HAP-1 (cell line): ENCODE measurements around the gene DVL3.
"Not testable (repeated sequence)": the region's sequence is repeated elsewhere in the genome, so short reads cannot be mapped to it uniquely, and the experiment has no call there.

Experiments used
- DNase-seq, 2 experiments: peaks; one replicate each; pipeline ENCODE4 v3.0.0-alpha.2; 2016 to 2020; ENCODE audit warnings: low spot score in 2 of 2
- H3K27me3 ChIP-seq: fragments of 250-450 bp; sonication (Bioruptor Pico); 2 replicates; pipeline ENCODE4 v1.5.1; 2020; ENCODE audit warnings: low read depth, mild to moderate bottlenecking, moderate library complexity
- H3K36me3 ChIP-seq: fragments of 250-450 bp; sonication (Bioruptor Pico); replicated peaks from 2 replicates; pipeline ENCODE4 v1.5.1; 2020; ENCODE audit warnings: mild to moderate bottlenecking
- H3K4me1 ChIP-seq: fragments of 250-450 bp; sonication (Bioruptor Pico); 2 replicates; pipeline ENCODE4 v1.5.1; 2020; ENCODE audit warnings: mild to moderate bottlenecking
- H3K4me3 ChIP-seq: fragments of 250-450 bp; sonication (Bioruptor Pico); 2 replicates; pipeline ENCODE4 v1.5.1; 2020; ENCODE audit warnings: mild to moderate bottlenecking, moderate library complexity
- H3K9me3 ChIP-seq: fragments of 250-450 bp; sonication (Bioruptor Pico); 2 replicates; pipeline ENCODE4 v1.5.1; 2020; ENCODE audit warnings: mild to moderate bottlenecking, moderate library complexity
- in situ Hi-C: fragments of 300-500 bp; cut with MboI; formaldehyde crosslinking; loops from 3 replicates; pipeline ENCODE4 v1.14.3; 2020; ENCODE audit warnings: low sequenced_read_pairs, inconsistent platforms, mixed read lengths

DVL3 gene

DNA sequence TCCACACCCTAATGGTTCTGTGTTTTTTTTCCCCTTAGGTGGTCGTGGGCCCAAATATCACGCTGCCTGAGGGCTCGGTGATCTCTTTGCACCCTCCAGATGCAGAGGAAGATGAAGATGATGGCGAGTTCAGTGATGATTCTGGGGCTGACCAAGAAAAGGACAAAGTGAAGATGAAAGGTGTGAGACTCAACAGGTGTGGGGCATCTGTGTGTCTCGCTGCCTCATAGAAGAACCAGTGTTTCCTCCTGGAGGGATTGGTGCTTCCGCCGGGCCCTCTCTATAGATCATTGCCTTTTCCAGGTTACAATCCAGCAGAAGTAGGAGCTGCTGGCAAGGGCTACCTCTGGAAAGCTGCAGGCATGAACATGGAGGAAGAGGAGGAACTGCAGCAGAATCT, 13.0 kb upstream of the DVL3 start:
- Histone ChIP-seq H3K9me3 (no peaks in the 10 kb centered on the region), H3K36me3 (peaks cover 78% of the 10 kb centered on the region), H3K4me1 (no peaks in the 10 kb centered on the region; the same call in 1 of the 2 replicates), H3K4me3 (no peak overlapping the region), H3K27me3 (no peaks in the 10 kb centered on the region)
- in situ Hi-C loops = no loop called here
- DNase-seq = no peak

DNA sequence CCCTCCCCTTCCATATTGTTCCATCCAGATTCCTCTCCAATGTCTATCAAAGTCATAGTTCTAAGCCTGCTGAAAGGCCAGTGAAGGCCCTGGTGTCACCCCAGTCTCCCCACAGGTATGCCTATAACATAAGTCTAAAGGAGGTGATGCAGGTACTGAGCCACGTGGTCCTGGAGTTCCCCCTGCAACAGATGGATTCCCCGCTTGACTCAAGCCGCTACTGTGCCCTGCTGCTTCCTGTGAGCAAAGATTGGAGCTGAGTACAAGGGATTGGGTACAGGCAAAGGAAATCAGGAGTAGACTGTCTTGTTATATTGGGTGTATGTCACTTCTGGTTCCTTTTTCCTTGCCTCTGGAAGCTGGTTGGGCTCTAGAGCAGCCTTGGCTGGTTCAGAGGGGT, 11.8 kb upstream of the DVL3 start:
- no peaks in the 10 kb centered on the region; the same call in 1 of the 2 replicates for H3K4me1 ChIP-seq
- H3K9me3 ChIP-seq = no peaks in the 10 kb centered on the region
- H3K36me3 ChIP-seq = peaks cover 69% of the 10 kb centered on the region
- H3K4me3 ChIP-seq = no peak overlapping the region
- H3K27me3 ChIP-seq = no peaks in the 10 kb centered on the region
- no peak for DNase-seq
- in situ Hi-C loops = no loop called here

- H3K4me3 ChIP-seq = no peak overlapping the region
- peaks cover 64% of the 10 kb centered on the region for H3K36me3 ChIP-seq
- no peak for DNase-seq
- no peaks in the 10 kb centered on the region; the same call in 1 of the 2 replicates for H3K4me1 ChIP-seq
- H3K27me3 ChIP-seq = no peaks in the 10 kb centered on the region
- in situ Hi-C loops = no loop called here
- H3K9me3 ChIP-seq = no peaks in the 10 kb centered on the region
These were observed 10.7 kb upstream of the DVL3 start for GRCh38 chr3:184144505-184144904.

DNA sequence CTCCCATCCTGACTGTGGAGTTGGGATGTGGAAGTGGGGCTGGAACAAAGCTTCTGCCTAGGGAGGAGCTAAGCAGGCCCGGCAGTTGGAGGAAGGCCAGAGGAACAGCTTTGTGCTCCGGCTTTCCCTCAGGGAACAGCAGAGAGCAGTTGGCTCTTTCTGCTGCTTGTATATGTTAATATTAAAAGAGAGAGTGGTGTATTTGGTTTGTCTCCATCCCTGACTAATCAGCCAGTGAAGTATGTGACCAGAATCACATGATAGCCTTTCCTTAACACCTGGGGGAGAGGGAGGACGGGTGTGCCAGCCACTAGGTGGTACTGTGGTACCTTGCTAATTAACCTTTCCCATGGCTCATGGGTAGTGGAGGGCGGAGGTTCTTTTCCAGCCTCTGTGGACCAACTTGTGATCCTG, 10.1 kb upstream of the DVL3 start:
- no peaks in the 10 kb centered on the region for H3K9me3 ChIP-seq
- in situ Hi-C loops = no loop called here
- H3K4me1 ChIP-seq = no peaks in the 10 kb centered on the region; the same call in 1 of the 2 replicates
- H3K4me3 ChIP-seq = no peak overlapping the region
- H3K27me3 ChIP-seq = no peaks in the 10 kb centered on the region
- peaks cover 61% of the 10 kb centered on the region for H3K36me3 ChIP-seq
- peak in 1 of 2 experiments; percentile 42 for DNase-seq

DNA sequence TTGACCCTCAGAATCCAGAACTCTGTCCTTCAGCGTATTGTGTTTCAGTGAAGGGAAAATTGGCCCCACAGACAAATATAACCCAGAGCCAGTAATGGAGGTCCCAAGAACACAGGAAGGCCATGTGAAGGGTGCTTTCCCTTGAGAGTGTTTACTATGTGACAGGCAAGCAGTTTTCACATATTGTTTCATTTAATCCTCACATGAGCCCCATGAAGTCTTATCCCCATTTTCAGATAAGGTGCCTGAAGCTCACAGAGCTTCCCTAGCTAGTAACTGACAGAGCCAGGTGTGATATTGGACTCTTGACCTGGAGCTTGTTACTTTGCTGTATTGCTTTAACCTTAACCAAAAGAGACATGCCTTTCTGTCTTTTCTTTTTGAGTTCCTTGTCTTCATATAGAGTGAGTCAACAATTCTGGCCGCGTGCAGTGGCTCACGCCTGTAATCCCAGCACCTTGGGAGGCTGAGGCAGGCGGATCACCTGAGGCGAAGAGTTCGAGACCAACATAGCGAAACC, 9.4 kb upstream of the DVL3 start:
- Histone ChIP-seq H3K9me3 (no peaks in the 10 kb centered on the region), H3K4me3 (no peak overlapping the region), H3K4me1 (no peaks in the 10 kb centered on the region; the same call in 1 of the 2 replicates), H3K36me3 (peaks cover 54% of the 10 kb centered on the region), H3K27me3 (no peaks in the 10 kb centered on the region)
- in situ Hi-C loops = no loop called here
- no peak for DNase-seq

DNA sequence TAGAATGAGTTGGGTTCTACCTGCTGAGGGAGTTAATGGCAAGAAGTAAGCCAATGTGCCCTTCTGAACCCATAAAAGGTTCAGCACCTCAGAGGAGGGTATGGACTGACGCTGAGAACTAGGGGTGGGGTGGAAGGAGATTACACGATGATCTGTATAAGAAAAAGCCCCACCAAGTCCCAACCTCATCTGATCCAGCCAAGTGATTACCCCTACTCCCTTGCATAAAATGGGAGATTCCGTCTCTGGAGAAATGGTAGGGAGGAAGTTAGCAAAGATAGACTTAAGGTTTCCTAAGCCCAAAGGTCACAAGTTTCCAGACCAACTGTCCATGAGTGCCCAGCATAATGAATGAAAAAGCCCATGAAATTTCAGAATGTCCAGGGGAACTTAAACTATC, 7.1 kb upstream of the DVL3 start:
- no peaks in the 10 kb centered on the region for H3K27me3 ChIP-seq
- no peaks in the 10 kb centered on the region for H3K9me3 ChIP-seq
- no peak overlapping the region for H3K4me3 ChIP-seq
- in situ Hi-C loops = no loop called here
- H3K4me1 ChIP-seq = no peaks in the 10 kb centered on the region; the same call in 1 of the 2 replicates
- no peak for DNase-seq
- H3K36me3 ChIP-seq = peaks cover 32% of the 10 kb centered on the region

DNA sequence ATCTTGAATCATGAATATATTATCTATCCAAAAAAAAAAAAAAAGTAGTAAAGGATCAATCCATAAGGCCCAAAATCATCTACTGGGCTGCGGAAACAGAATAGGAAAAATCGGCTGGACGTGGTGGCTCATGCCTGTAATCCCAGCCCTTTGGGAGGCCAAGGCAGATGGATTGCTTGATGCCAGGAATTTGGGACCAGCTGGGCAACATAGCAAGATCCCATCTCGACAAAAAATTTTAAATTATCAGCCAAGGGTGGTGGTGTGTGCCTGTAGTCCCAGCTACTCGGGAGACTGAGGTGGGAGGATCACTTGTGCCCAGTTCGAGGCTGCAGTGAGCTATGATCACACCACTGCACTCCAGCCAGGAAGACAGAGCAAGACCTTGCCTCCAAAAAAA, 6.1 kb upstream of the DVL3 start:
- Histone ChIP-seq H3K4me1 (no peaks in the 10 kb centered on the region; the same call in 1 of the 2 replicates), H3K36me3 (peaks cover 21% of the 10 kb centered on the region), H3K27me3 (no peaks in the 10 kb centered on the region), H3K4me3 (no peak overlapping the region), H3K9me3 (no peaks in the 10 kb centered on the region)
- in situ Hi-C loops = no loop called here
- no peak for DNase-seq

GRCh38 chr3:184149770-184150169, 5.4 kb upstream of the DVL3 start:
- H3K4me3 ChIP-seq, in situ Hi-C loops, DNase-seq, H3K4me1 ChIP-seq, H3K27me3 ChIP-seq, H3K9me3 ChIP-seq: not testable (repeated sequence)
- peaks cover 15% of the 10 kb centered on the region for H3K36me3 ChIP-seq

- DNase-seq = peak; percentile 12 to 49
- H3K9me3 ChIP-seq = no peaks in the 10 kb centered on the region
- in situ Hi-C loops = no loop called here
- no peaks in the 10 kb centered on the region for H3K36me3 ChIP-seq
- peaks cover 9% of the 10 kb centered on the region for H3K4me1 ChIP-seq
- H3K27me3 ChIP-seq = no peaks in the 10 kb centered on the region
- H3K4me3 ChIP-seq = peak overlapping the region; percentile 84
These were observed 706 bp downstream of the DVL3 start for GRCh38 chr3:184155644-184156521.

DNA sequence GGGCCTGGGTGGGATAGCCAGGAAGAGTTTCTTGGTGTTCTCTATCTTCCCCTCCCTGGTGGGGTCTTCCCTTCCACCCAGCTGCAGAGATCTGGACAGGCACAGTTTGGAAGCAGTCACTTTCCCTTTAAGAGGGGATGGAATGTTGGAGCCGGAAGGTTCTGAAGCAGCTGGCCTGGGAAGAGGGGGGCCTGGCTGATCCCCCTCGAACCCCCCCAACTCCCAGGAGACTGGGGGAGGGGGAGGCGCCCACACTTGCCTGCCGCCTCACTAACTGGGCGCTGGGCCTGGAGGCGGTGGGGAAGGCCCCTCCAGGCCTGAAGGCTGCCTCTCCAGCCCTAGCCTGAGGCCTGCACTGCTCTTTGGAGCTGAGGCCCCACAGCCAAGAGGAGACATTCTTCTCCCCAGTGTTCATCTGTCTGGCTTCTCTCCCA, 1.4 kb downstream of the DVL3 start:
- Histone ChIP-seq H3K36me3 (peaks cover under 1% of the 10 kb centered on the region; the same call in 1 of the 2 replicates), H3K4me1 (peaks cover 9% of the 10 kb centered on the region), H3K9me3 (no peaks in the 10 kb centered on the region), H3K4me3 (peak overlapping the region; percentile 84), H3K27me3 (no peaks in the 10 kb centered on the region)
- DNase-seq = peak in 1 of 2 experiments; percentile 35
- in situ Hi-C loops = no loop called here

GRCh38 chr3:184157206-184157605, 2.0 kb downstream of the DVL3 start:
- DNase-seq = no peak
- in situ Hi-C loops = no loop called here
- H3K27me3 ChIP-seq = no peaks in the 10 kb centered on the region
- peak overlapping the region; percentile 84 for H3K4me3 ChIP-seq
- peaks cover 9% of the 10 kb centered on the region for H3K4me1 ChIP-seq
- peaks cover 4% of the 10 kb centered on the region; the same call in 1 of the 2 replicates for H3K36me3 ChIP-seq
- H3K9me3 ChIP-seq = no peaks in the 10 kb centered on the region

DNA sequence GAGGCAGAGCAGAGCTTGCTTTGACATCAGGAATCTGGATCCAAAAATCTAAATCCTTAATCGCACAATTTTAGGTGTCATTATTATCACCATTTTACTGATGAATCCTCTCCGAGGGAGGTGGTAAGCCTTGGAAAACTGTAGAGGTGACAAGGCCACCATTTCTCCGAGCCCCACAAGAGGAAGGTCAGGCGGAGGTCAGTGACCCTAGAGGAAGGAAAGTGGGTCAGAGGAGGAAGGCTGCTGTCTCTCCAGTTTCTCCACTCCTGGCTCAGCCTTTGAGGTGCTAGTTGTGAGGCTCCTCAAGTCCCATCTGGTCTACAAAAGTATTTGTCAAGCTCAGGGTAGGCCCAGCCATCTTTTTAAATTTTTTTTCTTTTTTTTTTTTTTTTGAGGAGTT, 3.2 kb downstream of the DVL3 start:
- no peak overlapping the region for H3K4me3 ChIP-seq

DNA sequence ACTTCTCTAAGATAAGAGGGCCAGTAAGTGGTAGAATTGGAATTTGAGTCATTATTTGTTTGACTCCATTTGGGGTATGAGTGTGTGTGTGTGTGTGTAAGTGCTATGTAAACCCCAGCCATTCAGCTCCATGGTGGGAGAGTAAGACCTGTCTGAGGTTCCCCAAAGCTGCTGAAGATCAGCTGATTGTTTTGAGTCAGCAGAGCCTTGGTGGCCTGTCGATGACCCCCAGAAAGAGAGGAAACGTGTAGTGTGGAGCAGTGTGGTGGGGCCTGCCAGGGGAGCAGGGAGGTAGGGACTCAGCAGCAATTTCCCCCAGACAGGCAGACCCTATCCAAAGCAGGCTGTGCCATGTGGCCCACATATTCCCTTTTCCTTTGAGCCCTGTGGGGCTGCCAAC, 5.3 kb downstream of the DVL3 start:
- Histone ChIP-seq H3K4me3 (no peak overlapping the region), H3K9me3 (no peaks in the 10 kb centered on the region), H3K4me1 (peaks cover 9% of the 10 kb centered on the region), H3K36me3 (peaks cover 22% of the 10 kb centered on the region), H3K27me3 (no peaks in the 10 kb centered on the region)
- in situ Hi-C loops = no loop called here
- no peak for DNase-seq

More for the DNA sequence above, 3.2 kb downstream of the DVL3 start:
- Histone ChIP-seq H3K36me3 (peaks cover 4% of the 10 kb centered on the region), H3K4me1 (peaks cover 9% of the 10 kb centered on the region), H3K9me3 (no peaks in the 10 kb centered on the region), H3K27me3 (no peaks in the 10 kb centered on the region)
- DNase-seq = no peak
- in situ Hi-C loops = no loop called here

GRCh38 chr3:184162571-184163070, 7.4 kb downstream of the DVL3 start:
- H3K9me3 ChIP-seq, H3K27me3 ChIP-seq, H3K4me1 ChIP-seq, H3K4me3 ChIP-seq, DNase-seq, in situ Hi-C loops: not testable (repeated sequence)
- H3K36me3 ChIP-seq = peaks cover 42% of the 10 kb centered on the region
